Right cardiac atrium (tissue), 5 donors: ENCODE results near the gene SPEM2. TPM values are rescaled to one million over a fixed set of nuclear protein-coding genes. Genes with fewer than 3 reads are reported as not detected.

Source experiments
- ATAC-seq, 2 donors: fragments of 200-7000 bp; cut with Tn5 transposase; one replicate each; pipeline versions ENCODE4 v1.8.0 to v1.9.1; 2020; ENCODE audit warnings: moderate library complexity in 2 of 2, mild to moderate bottlenecking in 1 of 2
- DNase-seq, 3 donors: peaks; one replicate each; pipeline ENCODE4 v3.0.0-alpha.2; 2020
- H3K27ac ChIP-seq: one replicate; pipeline ENCODE4 v1.5.1; 2013; ENCODE audit warnings: mild to moderate bottlenecking, low read length, control low read depth, moderate library complexity
- H3K27me3 ChIP-seq: one replicate; pipeline ENCODE4 v1.6.1; 2013; ENCODE audit not compliant: control insufficient read depth, insufficient read depth
- H3K4me1 ChIP-seq: one replicate; pipeline ENCODE4 v1.6.1; 2013; ENCODE audit warnings: low read length; ENCODE audit not compliant: control insufficient read depth, insufficient read depth
- H3K4me3 ChIP-seq: one replicate; pipeline ENCODE4 v1.5.1; 2013; ENCODE audit warnings: low read length, control low read depth
- H3K9me3 ChIP-seq: one replicate; pipeline ENCODE4 v1.6.1; 2013; ENCODE audit warnings: low read length; ENCODE audit not compliant: control insufficient read depth
- WGBS: extraction: QIAGEN DNeasy Blood & Tissue Kit; methylation state at CpG from one replicate; pipeline ENCODE4 v1.1.7; 2013; 5-methylcytosine and 5-hydroxymethylcytosine counted together
- intact Hi-C, 4 donors: fragments of 100-400 bp; cut with DNase I; formaldehyde crosslinking; loops; one replicate each; pipeline versions ENCODE4 v1.11.0 to v1.14.0; 2022 to 2023
- polyA plus RNA-seq: library from polyadenylated mRNA; stranded (reverse); fragments of 200-250 nt; gene quantifications from one replicate; pipeline ENCODE4 v1.2.3, GENCODE V29; 2013
- total RNA-seq, 4 donors: library from RNA; stranded (reverse); fragmentation: NEBNext Ultra II Directional; extraction: Animal tissue kit (Norgen Biotek cat#: 25700); gene quantifications; one replicate each; pipeline ENCODE4 v1.2.1, GENCODE V29; 2021
- donor health status: healthy with polysubstance abuse.
- donor health status: DM: no; HTN: yes; CAD: no.
- donor health status: DM: no; HTN: no; CAD: no.
- donor health status: DM: no; HTN: yes; CAD: no; lungs with severe emphysema.
- donor health status: DM: yes; HTN: yes; CAD: no.

SPEM2 gene
- total and polyA plus RNA-seq, 5 donors, result not detected

DNA sequence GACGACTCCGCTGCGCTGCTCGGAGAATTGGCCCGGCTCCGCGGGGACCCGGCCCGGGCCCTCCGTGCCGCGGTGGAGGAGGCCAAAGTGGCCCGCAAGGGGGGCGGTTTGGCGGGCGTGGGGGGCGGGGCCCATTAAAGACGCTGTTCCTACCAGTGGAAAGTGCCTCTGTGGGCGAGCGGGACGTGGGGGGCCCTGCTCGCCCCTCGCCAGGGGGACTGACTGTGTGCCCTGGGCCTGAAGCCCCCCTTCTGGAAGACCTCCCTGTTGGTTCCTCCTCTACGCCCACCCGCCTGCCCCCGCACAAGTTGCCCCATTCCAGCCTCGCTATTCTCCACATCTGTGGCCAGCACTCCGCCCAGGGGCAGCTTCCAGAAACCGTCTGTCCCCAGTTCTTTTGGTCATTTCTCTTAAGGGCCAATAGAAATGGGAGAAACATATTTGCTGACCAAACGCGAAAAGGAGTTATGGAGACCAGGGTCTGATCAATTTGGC lies 12.0 kb downstream of the SPEM2 start:
- intact Hi-C loops, result loop anchor here (5.0 to 10.0 kb wide), 5 partner anchors 40 to 127 kb away; partner anchors contain the start of genes TMEM95 (in 3 of the 4), KCTD11 (in 2 of the 4), ZBTB4 (in 2 of the 4) and SENP3 (in 1 of the 4)
- ATAC-seq (no peak), DNase-seq (peak in 1 of 3 donors; percentile 66)
- Histone ChIP-seq H3K4me1 (no peaks in the 10 kb centered on the region), H3K27me3 (no peaks in the 10 kb centered on the region), H3K9me3 (no peaks in the 10 kb centered on the region), H3K4me3 (peak overlapping the region; percentile 42), H3K27ac (peak overlapping the region; percentile 77)
- 20% methylated on average over 31 of the region's 31 CpGs for WGBS

DNA sequence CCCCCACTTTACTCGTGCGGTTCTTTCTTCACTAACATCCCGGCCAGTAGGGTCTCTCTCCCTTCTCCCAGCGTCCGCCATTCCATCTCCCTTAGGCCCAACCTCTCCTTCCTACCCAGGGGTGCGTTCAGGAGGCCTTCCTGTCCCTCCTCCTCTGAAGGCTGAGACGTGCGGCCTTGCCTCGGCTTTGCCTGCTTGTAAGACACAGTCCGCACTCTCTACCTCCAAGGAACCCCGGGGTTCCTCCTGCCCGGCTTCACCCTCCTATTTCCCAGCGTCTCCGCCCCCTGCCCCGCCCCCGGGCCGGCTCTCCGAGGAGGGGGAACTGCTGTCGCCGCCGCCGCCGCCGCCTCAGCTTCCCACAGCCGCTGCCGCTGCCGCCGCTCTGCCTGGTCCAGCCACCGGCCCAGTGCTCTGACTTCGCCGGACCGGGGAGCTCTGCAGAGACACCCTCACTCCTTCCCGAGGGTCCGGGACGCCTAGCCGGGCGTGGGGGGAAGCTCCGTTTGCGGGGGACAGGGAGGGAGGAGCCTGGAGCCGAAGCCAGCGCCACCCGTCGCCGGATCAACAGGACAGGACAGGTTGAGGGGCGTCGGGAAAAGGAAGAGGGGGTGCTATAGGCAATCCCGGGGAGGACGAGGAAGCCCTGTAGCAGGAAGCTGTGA lies 12.7 kb downstream of the SPEM2 start:
- Histone ChIP-seq H3K4me1 (no peaks in the 10 kb centered on the region), H3K9me3 (no peaks in the 10 kb centered on the region), H3K4me3 (peak overlapping the region; percentile 42), H3K27me3 (no peaks in the 10 kb centered on the region), H3K27ac (peak overlapping the region; percentile 77)
- intact Hi-C loops, result loop anchor here (5.0 to 10.0 kb wide), 5 partner anchors 39 to 127 kb away; partner anchors contain the start of genes TMEM95 (in 3 of the 4), KCTD11 (in 2 of the 4), ZBTB4 (in 2 of the 4) and SENP3 (in 1 of the 4)
- WGBS, result 5% methylated on average over 48 of the region's 48 CpGs
- DNase-seq, result peak; percentile 86 to 94 (median 93)
- peak; percentile 36 to 39 for ATAC-seq

DNA sequence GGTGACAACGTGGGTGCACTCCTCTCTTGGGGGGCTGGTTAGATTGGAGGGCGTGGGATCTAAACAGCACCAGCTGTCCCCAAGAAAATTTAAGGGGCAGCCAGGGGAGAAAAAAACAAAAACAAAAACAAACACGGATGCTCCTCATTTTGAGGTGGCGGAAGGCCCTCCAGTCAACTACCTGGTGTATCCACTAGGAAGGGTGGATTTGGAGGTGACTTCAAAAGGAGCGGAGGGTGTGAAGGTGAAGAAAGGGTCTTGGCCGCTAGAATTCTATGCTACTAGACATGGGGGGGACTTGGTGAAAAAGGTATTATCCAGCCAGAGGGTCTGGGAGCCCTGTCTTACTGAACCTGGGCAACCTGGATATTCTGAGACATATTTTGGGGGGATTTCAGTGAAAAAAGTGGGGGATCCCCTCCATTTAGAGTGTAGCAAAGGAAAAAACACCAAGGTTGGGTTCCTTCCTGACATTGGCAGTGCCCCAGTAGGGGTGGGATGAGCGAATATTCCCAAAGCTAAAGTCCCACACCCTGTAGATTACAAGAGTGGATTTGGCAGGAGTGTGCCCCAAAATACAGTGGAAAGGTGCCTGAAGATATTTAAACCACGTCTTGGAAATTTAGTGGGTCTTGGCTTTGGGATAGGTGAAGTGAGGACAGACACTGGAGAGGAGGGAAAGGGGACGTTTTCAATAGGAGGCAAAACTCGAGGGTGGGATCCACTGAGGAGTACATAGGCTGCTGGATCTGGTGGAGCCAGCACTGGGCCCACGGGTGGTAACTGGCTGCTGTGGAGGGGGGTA lies 13.4 kb downstream of the SPEM2 start:
- no peaks in the 10 kb centered on the region for H3K4me1 ChIP-seq
- H3K9me3 ChIP-seq, result no peaks in the 10 kb centered on the region
- peak in 1 of 3 donors; percentile 10 for DNase-seq
- no peaks in the 10 kb centered on the region for H3K27me3 ChIP-seq
- peak overlapping the region; percentile 51 for H3K4me3 ChIP-seq
- peak overlapping the region; percentile 77 for H3K27ac ChIP-seq
- no peak for ATAC-seq
- intact Hi-C loops, result loop anchor here (5.0 to 10.0 kb wide), 5 partner anchors 38 to 126 kb away; partner anchors contain the start of genes TMEM95 (in 3 of the 4), KCTD11 (in 2 of the 4), ZBTB4 (in 2 of the 4) and SENP3 (in 1 of the 4)
- WGBS, result 42% methylated on average over 11 of the region's 11 CpGs

DNA sequence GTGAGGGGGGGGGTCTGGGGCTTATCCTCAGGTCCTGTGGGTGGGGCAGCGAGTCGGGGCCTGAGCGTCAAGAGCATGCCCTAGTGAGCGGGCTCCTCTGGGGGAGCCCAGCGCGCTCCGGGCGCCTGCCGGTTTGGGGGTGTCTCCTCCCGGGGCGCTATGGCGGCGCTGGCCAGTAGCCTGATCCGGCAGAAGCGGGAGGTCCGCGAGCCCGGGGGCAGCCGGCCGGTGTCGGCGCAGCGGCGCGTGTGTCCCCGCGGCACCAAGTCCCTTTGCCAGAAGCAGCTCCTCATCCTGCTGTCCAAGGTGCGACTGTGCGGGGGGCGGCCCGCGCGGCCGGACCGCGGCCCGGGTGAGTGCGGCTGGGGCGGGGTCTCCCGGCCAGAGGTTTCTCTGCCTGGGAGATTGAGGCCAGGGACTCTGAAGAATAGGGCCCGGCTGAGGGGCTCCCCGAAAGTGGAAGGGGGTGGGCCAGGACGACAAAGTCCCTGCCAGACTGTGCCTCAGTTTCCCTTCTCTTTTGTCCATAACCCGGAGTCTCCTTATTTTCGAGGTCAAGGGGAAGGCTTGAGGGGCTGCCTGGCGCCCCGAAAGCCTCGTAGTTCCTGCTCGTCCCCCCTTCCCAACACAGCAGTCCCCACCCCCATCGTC lies 14.2 kb downstream of the SPEM2 start, which contains the start of gene FGF11:
Gene FGF11 (plus strand): TSS at position 51 of the 651 bp plus-strand sequence. CDS start 109 bp downstream, at position 160.
- Histone ChIP-seq H3K9me3 (no peaks in the 10 kb centered on the region), H3K27ac (peak within 1 kb of the TSS; percentile 77), H3K4me1 (no peaks in the 10 kb centered on the region), H3K27me3 (no peaks in the 10 kb centered on the region), H3K4me3 (peak within 1 kb of the TSS; percentile 51)
- intact Hi-C loops, result loop anchor here (5.0 to 10.0 kb wide), 5 partner anchors 38 to 125 kb away; partner anchors contain the start of genes TMEM95 (in 3 of the 4), KCTD11 (in 2 of the 4), ZBTB4 (in 2 of the 4) and SENP3 (in 1 of the 4)
- ATAC-seq, result no peak
- peak in 2 of 3 donors; percentile 63 to 66 for DNase-seq
- 1% methylated on average over 50 of the region's 50 CpGs for WGBS

DNA sequence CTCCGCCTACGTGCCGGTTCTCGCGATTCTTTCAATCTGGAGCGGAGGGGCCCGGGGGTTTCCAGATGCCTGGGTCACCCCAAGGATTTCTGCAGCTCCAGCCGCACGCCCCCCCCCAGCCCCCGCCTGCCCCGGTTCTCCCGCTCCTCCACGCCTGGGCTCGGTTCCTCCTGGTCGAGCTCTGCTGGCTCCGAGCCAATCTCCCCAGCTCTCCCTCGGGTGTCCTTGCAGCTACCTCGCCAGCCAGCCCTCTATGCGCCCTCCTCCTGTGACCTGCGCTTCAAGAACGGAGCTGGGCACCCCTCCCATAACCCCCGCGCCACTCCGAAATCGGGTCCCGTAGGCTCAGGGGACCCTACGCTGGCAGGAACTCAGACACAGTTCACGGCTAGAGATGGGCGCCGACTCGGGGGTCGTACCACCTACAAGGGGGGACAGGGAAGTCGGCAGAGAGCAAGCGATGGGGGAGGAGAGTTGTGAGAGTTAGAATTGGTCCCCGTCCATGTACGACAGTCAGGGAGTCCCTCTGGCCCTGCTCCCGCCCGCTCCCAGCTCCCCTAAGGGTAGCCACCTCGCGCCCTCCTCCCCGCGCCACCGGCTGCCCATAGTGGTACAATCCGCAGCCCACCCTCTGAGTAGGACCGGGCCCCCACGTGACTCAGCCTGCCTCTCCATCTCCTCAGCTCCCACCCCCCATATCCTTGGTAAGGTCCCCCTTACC lies 14.9 kb downstream of the SPEM2 start:
- intact Hi-C loops, result no loop called here
- ATAC-seq, result peak; percentile 0 to 1
- Histone ChIP-seq H3K4me1 (no peaks in the 10 kb centered on the region), H3K27ac (peak overlapping the region; percentile 65), H3K4me3 (peak overlapping the region; percentile 51), H3K27me3 (no peaks in the 10 kb centered on the region), H3K9me3 (no peaks in the 10 kb centered on the region)
- DNase-seq, result peak; percentile 72 to 89 (median 87)
- 3% methylated on average over 46 of the region's 46 CpGs for WGBS

DNA sequence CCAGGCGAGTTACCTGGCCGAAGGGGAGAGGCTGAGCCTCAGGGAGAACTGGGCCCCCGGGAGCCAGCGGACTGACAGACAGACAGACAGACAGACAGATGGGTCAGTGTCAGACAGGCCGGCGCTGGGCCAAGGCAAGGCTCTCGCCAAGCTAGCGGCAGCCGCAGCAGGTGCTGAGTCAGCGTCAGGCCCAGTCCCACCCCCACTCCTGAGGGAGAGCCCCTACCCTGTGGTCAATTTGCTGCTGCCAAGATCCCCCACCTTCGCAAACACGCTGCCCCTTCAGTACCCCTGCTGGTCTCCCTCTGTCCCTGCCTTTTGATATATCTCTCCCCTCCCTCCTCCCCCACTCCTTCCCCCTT lies 15.4 kb downstream of the SPEM2 start:
- ATAC-seq (peak; percentile 1 to 4), DNase-seq (peak; percentile 68 to 88 (median 84))
- Histone ChIP-seq H3K27ac (peak overlapping the region; percentile 65), H3K4me1 (no peaks in the 10 kb centered on the region), H3K4me3 (peak overlapping the region; percentile 51), H3K9me3 (no peaks in the 10 kb centered on the region), H3K27me3 (no peaks in the 10 kb centered on the region)
- 8% methylated on average over 12 of the region's 12 CpGs for WGBS
- intact Hi-C loops, result no loop called here

DNA sequence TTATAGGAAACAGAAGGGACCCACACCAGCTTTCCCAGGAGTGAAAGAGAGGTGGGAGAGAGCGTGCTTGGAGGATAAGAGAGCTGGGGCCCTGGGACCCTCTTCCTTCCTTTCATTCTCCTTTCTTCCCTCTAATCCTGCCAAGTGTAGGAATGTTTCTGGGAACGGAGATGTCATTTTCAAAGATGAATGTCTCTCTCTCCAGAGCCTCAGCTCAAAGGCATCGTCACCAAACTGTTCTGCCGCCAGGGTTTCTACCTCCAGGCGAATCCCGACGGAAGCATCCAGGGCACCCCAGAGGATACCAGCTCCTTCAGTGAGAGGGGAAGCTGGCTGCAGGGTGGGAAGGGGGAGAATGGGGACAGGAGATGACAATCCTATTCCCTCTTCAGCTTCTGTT lies 15.8 kb downstream of the SPEM2 start:
- Histone ChIP-seq H3K27ac (no peak overlapping the region), H3K4me3 (no peak overlapping the region), H3K27me3 (no peaks in the 10 kb centered on the region), H3K9me3 (no peaks in the 10 kb centered on the region), H3K4me1 (no peaks in the 10 kb centered on the region)
- intact Hi-C loops, result no loop called here
- ATAC-seq (no peak), DNase-seq (peak in 2 of 3 donors; percentile 18 to 41)
- 58% methylated on average over 7 of the region's 7 CpGs for WGBS

DNA sequence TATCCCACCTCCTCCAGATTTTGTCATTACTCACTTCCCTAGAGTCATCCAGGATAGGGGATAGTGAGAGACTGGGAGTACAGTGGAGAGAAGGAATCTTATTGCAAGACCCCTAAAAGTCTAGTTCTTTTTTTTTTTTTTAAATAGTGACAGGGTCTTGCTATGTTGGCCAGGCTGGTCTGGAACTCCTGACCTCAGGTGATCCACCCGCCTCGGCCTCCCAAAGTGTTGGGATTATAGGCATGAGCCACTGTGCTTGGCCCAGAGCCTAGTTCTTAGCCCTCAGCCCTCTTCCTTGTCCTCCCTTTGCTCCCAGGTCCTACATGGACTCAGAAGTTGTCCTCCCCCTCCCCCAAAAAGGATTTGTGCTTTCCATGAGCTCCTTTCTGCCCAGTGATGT lies 16.7 kb downstream of the SPEM2 start:
- Histone ChIP-seq H3K4me3 (no peak overlapping the region), H3K9me3 (no peaks in the 10 kb centered on the region), H3K4me1 (no peaks in the 10 kb centered on the region), H3K27me3 (no peaks in the 10 kb centered on the region), H3K27ac (no peak overlapping the region)
- peak in 1 of 3 donors; percentile 25 for DNase-seq
- WGBS, result 95% methylated on average over 2 of the region's 2 CpGs
- ATAC-seq, result no peak
- intact Hi-C loops, result no loop called here

DNA sequence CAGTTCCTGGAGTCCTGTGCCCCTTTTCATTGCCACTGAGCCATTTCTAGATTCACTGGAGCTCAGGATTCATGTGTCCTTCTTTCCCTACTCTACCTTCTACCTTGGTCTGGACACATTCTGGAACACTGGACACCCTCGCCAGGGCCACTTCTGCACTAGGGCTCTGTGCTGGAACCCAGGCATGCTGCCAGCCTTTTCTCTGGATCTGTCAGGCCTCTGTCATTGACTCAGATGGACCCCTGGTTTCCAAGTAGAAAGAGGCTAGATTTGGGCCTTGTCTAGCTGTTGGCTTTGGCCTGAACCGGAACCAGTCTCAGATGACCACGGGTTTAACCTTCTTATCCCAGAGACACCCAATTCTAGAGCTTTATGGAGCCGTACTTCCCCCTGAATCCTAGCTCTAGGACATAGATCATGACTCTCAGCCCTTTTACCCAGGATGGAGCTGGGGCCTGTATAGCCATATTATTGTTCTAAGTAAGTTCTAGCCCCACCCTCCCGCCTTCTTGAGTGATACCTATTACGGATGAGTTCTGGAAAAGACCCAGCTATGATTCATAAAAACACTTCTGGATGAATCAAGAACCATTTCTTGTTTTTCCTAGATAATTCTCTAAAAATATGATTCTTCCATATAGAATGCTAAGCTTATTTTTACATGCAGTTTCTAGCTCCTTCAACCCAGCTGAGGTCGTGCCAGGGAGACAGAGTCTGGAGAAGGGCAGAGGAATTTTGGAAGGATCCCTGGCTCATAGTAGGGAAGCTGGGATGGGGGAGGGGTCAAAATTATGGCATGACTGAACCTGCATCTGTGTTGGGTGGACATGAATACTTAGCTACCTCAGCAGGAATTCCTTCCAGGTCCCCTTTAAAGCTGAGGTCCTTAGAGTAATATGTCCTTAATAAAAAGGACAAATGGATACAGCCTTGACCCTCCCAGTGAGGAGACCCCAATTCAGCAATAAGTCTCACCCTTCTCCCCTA lies 18.4 kb downstream of the SPEM2 start:
- intact Hi-C loops, result no loop called here
- H3K27ac ChIP-seq, result no peak overlapping the region
- no peaks in the 10 kb centered on the region for H3K4me1 ChIP-seq
- H3K9me3 ChIP-seq, result no peaks in the 10 kb centered on the region
- H3K4me3 ChIP-seq, result no peak overlapping the region
- peak in 2 of 3 donors; percentile 51 to 55 for DNase-seq
- 83% methylated on average over 7 of the region's 7 CpGs for WGBS
- ATAC-seq, result no peak
- no peaks in the 10 kb centered on the region for H3K27me3 ChIP-seq
